HG03571 (cell line): Measurements from ENCODE around the gene RRAS2.
"Not testable (repeated sequence)": the region's sequence is repeated elsewhere in the genome, so short reads cannot be mapped to it uniquely, and the experiment has no call there.

ENCODE experiments used
- ATAC-seq: cut with Tn5 transposase; IDR thresholded peaks from one replicate; pipeline ENCODE4 v1.9.1; 2021; ENCODE audit not compliant: unreplicated experiment

RRAS2 gene

DNA sequence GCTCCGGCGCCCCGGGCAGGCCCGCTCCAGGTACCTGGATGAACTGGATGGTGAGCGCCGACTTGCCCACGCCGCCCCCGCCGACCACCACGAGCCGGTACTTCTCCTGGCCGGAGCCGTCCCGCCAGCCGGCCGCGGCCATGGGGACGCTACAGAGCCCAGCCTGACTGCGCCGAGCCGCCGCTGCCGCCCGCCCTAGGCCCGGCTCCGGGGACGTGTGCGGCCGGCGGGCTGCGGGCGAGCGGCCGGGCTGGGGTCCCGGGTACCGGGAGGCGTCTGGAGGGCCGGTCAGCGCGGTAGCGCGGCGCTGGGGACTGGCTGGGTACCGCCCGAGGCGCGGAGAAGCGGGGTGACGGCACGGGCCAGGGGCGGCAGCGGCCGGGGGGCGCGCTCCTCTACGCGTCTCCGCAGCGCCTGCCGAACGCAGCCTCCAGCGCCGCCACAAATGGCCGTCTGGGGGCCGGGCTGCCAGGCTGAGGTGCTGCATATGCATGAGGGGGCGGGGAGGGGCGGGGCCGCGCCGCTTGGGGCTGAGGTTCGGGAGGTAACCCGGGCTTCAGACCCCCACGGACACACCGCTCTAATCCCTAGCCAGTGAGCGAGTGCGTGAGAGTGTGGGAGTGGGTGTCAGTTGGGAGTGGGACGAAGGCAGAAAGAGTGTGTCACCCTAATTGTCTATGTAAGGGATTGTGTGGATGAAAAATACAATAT, at the start of gene RRAS2:
Gene RRAS2, minus strand, starts transcription at position 455 of the 711 bp plus-strand sequence. Its CDS starts 313 bp downstream, at position 142.
- peak; percentile 86 for ATAC-seq

DNA sequence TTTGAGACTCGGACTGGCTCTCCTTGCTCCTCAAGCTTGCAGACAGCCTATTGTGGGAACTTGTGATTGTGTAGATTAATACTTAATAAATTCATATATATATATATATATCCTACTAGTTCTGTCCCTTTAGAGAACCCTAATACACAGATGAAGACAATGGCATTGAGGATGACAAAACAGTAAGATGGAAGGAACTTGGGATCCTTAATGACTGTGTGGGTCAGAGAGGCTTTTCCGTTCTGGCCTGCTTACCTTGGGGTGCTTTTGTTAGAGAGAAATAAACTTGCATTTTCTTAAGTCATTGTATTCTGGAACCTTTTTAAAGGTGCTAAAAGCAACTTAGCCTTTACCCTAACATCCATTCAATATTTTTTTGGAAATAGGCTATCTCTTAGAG, 49.6 kb upstream of the RRAS2 start:
- no peak for ATAC-seq

DNA sequence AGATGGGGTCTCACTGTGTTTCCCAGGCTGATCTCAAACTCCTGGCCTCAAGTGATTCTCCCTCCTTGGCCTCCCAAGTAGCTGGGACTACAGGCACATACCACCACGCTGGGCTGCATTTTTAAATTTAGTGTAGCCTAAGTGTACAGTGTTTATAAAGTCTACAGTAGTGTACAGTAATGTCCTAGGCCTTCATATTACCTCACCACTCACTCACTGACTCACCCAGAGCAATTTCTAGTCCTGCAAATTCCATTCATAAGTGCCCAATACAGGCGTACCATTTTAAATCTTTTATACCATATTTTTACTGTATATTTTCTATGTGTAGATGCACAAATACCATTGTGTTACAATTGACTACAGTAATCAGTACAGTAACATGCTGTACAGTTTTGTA, 47.1 kb upstream of the RRAS2 start:
- not testable (repeated sequence) for ATAC-seq

DNA sequence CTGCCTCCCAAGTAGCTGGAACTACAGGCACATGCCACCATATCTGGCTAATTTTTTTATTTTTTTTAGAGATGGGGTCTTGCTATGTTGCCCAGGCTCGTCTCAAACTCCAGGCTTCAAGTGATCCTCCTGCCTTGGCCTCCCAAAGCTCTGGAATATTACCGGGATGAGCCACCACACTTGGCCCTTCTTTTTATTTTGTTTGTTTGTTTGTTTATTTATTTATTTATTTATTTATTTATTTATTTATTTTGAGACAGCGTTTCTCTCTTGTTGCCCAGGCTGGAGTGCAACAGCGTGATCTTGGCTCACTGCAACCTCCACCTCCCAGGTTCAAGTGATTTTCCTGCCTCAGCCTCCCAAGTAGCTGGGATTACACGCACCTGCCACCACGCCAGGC, 44.5 kb upstream of the RRAS2 start:
- not testable (repeated sequence) for ATAC-seq

DNA sequence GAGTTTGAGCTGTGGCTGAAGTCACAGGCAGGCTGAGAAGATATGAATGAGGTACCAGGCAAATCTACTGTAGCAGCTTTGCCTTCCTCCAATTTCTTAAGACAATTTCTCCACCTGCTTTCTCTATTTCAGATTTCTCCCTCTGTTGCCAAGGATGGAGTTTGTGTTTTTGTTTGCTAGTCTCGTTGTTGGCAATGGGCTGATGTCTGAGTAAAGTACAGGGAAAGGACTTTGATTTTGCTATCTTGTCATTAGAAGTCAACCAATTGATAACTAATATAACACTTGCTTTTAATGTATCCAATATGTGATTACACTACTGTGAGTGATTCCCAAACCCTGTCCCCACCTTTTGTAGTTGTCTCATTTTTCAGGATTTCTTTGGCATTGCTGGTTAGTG, 40.1 kb upstream of the RRAS2 start:
- no peak for ATAC-seq

DNA sequence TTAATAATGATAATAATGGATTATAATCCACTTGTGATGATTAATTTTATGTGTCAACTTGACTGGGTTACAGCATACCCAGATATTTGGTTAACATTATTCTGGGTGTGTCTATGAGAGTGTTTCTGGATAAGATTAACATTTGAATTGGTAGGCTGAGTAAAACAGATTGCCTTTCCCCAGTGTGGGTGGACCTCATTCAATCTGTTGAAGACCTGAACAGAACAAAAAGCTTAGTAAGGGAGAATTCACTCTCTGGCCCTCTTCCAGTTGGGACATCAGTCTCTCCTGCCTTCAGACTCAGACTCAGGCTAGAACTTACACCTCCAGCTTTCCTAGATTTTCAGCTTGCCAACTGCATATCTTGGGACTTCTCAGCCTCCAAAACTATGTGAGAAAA, 37.3 kb upstream of the RRAS2 start:
- ATAC-seq: no peak

DNA sequence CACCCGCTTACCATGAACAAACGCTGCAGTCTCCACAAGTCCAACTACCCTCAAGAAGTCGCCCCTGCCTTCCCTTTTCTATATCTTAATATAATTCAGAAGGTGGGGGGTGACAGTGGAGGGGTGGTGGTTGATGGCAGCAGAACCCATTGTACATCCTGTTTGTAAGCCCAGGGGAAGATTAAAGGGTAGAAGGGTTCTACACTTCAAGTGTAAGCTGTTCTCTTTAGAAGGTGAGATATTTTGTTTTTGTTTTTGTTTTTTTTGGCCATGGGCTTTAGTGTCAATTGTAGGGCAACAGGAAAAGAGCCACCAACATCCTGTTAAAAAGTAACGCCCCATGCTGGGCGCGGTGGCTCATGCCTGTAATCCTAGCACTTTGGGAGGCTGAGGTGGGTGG, 34.9 kb upstream of the RRAS2 start:
- no peak for ATAC-seq

DNA sequence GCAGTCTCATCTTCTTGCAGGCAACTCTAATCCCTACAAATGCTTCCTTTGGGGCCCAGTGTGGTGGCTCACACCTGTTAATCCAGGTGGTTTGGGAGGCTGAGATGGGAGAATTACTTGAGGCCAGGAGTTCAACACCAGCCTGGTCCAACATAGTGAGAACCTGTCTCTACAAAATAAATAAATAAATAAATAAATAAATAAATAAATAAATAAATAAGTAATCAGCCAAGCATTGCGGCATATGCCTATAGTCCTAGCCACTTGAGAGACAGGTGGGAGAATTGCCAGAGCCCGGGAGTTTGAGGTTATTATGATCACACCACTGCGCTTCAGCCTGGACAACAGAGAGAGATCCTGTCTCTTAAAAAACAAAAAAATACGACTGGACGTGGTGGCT, 34.1 kb upstream of the RRAS2 start:
- ATAC-seq: no peak

DNA sequence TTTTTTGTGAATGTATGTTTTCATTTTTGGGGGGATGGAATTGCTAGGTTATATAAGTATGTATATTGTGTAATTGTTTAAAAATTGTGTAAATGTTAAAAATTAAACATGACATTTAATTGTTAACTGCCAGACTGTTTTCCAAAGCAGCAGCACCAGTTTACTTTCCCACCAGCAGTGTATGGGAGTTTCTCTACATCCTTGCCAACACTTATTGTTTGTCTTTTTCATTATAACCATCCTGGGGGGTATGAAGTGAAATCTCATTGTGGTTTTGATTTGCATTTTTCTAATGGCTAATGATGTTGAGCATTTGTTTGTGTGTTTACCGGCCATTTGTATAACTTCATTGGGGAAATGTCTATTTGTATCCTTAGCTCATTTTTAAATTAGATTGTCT, 31.7 kb upstream of the RRAS2 start:
- ATAC-seq: no peak

DNA sequence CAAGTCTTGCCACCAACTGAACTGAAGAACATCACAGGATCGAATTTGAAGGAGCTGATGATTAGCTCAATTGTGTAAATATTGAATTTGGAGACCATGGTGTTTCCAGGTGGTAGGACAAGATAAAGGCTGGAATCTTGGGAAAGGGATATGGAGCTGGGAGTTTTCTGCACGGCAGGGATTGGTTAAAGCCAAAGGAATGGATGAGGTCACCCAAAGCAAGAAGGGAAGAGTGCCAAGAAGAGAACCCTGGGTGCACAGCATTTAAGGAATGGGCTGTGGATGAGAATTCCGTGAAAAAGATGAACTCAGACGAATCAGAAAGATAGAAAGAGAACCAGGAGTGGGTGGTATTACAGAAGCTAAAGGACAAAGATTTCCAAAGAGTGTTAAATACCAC, 29.4 kb upstream of the RRAS2 start:
- ATAC-seq: no peak

DNA sequence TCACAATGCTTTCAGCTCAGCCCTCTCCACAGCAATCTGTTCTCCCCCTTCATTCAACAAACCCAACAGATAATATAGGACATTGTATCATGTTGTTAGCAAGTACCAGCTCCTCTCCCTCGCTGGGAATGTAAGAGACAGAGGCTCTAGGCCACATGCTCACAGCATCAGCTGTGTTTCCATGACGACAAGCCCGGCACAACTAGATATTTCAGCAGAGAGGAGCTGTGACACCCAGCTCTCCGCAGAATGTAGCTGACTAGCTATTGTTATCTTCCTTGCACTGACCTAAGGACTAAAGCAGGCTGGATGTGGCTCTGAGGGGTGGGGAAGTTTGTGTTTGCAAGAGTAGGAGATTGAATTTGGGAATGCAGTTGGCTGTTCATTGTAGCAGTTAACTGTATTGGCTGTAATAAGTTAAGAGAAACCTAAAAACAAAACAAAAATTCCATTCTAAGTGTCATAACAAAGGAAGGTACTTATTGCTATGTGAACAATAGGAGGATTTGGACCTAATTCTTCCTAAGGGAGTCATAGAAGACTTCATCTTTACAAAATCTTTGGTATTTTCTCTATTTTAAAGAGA, 28.0 kb upstream of the RRAS2 start:
- ATAC-seq: no peak

DNA sequence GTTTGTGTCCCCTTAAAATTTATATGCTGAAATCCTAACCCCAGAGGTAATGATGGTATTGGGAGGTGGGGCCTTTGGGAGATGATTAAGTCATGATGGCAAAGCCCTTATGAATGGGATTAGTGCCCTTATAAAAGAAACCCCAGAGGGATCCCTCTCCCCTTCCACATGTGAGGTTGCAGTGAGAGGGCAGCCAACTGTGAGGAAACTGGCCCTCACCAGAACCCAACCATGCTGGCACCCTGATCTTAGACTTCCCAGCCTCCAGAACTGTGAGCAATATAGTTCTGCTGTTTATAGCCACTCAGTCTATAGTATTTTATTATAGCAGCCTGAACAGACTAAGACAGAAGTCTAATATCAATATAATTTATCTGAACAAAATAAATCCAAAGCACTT, 27.1 kb upstream of the RRAS2 start:
- no peak for ATAC-seq

DNA sequence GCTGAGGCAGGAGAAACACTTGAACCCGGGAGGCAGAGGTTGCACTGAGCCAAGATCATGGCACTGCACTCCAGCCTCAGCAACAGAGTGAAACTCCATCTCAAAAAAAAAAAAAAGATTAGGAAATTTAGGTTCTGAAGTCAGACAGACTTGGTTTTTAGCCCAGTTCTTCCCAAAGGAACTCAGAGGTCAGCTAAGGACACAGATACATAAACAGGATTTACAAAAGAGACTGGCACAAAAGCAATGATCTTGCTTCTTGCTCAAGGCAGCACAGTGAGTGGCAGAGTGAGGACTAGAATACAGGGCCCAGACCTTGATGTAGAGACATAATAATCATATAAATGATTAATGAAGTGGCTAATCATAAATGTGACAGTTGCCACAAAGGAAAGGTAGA, 25.4 kb upstream of the RRAS2 start:
- ATAC-seq: no peak

DNA sequence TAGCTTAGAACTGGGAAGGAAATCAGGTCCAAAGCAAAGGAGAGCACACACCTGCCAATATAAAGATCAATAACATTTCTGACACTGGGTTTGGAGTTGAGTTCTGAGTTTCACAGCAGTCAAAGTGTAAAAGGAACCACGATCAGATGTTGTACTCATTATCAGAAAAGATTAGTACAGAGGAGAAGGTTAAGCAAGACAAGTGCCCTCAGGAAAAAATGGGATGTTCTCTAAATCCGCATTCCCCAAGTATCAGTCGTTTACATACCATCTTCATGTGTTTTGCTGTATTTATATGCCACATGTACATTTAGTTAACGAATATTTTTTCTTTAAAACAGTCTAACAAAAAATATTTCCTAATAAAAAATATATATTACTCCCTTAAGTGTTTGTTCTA, 23.0 kb upstream of the RRAS2 start:
- ATAC-seq: no peak

DNA sequence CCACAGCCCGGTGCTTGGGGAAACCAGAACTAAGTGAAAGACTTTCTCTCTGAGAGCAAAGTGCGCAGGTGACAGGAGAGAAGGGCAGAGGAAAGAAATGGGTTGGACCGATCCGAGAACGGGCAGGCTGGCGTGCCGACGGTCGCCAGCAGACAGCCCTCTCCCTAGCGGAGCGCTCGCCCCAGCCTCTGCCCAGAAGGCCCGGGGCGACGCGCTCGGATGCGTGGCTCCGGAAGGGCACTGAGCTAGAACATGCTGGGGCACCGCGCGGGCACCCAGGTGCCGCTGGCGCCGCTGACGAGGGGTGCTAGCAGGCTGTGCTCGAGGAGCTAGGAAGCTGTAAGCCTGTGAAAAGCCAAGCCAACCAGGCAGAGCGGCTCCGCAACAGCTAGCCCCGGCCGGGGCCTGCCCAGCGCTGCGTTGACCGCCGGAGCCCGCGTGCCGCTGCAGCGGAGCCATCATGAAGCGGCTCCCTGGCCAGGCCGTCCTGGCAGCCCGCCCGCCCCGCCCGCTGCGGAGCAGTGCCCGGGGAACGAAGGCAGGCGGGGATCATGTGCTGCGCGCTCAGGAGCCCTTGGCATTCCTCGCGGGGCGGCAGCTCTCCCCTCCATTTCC, 22.1 kb upstream of the RRAS2 start:
- peak; percentile 78 for ATAC-seq

DNA sequence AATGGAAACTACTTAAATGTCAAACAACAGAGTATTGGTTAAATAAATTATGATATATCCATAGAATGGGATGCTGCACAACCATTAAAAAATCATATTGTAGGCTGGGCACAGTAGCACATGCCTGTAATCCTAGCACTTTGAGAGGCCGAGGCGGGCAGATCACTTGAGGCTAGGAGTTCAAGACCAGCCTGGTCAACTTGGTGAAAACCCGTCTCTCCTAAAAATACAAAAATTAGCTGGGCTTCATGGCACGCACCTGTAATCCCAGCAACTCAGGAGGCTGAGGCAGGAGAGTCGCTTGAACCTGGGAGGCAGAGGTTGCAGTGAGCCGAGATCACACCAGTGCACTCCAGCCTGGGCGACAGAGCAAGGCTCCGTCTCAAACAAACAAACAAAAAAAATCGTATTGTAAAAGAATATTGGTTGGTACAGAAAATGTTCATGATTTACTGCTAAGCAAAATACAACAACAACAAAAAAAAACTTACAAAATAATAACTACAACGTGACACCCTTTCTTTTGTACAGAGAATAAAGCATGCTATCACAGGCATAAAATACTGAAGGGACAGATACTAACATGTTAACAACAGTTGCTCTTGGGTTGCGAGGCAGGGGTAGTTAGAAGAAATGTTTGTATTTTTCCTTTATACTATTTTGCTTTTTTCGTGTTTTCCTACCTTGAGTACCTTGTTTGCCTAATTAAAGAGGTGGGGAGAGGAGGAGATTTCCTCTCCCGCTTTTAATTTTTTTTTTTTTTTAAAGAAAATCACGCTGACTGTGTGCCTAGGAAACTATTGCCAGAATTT, 21.3 kb upstream of the RRAS2 start:
- ATAC-seq: no peak

DNA sequence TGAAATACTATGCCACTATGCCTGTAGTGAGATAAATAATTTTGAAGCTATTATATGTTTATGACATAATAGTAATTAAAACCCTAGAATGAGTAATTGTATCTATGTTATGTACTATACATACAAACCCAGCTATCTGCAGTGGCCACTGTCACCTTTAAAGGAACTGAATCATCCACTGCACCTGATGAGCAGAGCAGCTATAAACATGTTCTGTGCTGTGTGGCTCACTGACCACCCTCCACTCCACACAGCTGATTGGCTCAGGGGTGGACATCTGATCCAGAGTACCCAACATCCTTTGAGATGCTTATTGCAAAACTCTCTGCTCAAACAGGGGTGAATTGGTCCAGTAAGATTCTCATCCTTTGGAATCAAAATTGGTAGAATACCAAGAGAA, 19.2 kb upstream of the RRAS2 start:
- ATAC-seq: no peak

DNA sequence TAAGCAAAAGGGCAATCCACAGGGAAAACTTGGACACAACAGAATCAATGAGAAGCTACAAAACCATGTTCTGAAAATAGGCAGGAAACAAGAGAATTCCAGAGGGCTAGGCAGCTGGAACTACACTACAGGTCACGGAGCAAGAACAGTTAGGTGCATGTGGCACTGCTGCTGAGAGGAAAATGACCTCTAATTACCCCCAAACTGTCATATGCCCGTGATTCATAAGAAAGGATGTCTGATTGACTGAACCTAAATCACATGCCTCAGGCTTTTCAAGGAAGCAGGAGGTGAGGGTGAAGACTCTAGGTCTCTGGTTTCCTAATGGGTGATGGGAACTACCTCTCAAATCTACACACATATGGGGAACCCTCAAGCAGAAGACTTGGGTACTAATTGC, 17.9 kb upstream of the RRAS2 start:
- ATAC-seq: no peak

DNA sequence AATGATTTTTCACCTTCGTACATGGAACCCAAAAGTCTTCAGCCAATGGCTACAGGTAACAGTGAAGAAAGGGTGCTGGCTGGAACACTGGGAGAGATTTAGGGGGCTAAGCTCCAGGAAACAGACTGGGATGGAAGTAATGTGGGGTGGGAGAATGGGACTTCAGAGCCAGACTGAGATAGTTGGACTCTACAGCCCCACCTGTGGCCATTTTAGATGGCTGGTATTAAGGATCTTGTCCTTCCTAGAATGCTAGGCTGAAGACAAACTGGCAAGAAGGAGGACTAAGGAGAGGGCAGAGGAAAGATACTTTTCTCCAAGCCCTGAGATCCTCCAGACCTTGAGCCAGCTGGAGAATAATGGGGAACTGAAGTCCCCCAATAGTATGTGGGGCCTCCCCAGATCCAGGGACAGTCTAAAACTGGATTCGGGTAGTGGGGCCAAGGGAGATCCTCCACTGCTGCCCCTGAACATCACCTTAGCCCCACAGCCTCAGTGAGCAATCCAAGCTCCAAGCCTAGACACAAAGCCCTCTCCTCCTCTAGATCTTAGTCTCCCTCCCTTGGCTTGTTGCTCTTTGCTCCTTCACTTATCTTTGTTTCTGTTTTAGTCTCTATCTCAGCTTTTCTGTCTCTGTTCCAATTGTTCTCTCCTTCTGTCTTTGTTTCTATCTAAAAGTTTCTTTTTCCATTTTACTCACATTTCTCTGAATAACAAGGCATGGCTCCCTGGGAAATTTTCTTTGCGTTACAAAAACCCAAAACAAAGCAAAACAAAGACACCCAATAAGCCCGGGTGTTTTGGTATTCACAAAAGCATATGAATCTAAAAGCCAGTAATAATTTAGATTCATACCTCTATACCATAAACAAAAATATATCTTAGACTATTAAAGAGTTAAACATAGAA, 16.2 kb upstream of the RRAS2 start:
- ATAC-seq: no peak

DNA sequence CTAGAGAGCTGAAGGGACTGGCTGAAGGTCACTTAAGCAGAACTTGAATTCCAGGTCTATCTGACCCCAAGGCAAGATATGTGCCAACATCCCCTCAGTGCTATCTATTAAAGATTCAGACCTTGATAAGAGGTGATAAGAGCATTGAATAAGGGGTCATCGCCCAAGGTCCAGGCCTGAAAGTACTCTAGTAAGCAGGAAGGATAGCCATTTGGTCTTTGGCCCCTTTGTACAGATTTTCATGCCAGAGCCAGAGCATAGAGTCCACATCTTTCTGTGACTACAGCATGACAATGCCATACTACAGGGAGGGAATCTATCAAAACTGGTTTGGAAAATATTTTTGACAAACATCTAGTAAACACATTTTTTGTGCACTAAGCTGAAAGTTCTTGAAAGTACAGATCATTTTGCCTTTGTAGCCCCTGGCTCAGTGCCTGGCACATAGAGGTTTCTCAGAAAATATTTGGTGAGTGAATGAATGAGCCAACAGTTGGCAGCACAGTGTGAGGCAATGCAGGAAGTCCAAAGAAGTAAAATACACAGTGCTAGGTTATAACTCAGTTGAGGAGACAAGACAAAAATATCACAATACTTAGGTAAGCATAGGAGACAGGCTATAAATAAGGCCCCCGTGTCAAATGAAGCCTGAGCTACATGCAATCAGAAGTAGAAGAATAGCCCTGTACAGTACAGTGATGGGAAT, 15.1 kb upstream of the RRAS2 start:
- no peak for ATAC-seq
